Myocyte (in vitro differentiated cells): ENCODE measurements around the gene SCAF1. TPM values are rescaled to one million over a fixed set of nuclear protein-coding genes. Genes with fewer than 3 reads are reported as not detected.

ENCODE experiments used
- DNase-seq: peaks from one replicate; pipeline ENCODE4 v3.0.0-alpha.2; 2012; ENCODE audit warnings: low read depth
- total RNA-seq: library from RNA; depleted of rRNA; stranded (reverse); fragments of >200 nt; gene quantifications from 2 replicates; pipeline ENCODE4 v1.2.3, GENCODE V29; 2014

SCAF1 gene
- total RNA-seq, 1 donor from 2014 or later, result 26.9 TPM

DNA sequence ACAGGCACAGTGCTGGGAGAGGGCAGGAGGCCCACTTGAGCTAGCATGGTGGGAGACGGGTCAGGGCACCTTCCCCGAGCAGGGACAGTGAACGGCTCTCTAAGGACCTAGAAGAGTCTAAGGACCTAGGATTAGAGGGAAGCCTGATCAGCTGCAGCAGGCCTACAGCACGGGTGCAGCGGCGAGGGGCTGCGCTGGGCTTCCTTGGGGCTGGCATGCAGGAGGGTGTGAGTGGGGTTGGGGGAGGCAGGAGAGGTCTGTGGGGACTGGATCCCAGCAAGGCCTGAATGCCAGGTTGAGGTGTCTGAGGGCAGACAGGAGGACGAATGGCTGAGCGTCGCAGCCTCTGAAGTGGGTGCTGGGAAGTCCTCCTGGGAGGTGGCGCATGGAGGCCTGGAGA is 3.6 kb downstream of the SCAF1 start:
- no peak for DNase-seq

DNA sequence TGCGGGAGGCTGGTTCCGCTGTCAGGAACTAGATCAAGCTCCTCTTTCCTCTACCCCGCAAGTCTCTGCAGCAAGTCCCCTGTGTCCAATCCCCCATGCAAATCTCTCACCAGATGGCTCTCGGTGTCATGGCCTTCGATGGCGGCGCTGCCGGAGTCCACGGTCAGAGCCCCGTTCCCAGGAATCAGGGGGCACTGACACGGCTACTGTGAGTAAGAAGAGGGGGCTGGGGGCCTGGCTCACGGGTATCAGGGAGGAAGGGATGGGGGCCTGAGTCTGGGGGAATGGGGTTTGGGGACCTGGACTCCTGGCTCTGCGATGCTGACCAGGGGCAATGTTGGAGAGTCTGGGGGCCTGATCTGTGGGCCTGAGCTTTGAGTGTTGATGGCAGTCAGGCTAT is 4.0 kb downstream of the SCAF1 start:
- no peak for DNase-seq

- no peak for DNase-seq
Measured at GRCh38 chr19:49646586-49646985, 4.6 kb downstream of the SCAF1 start.

- DNase-seq, result no peak
Measured at GRCh38 chr19:49651029-49651819, 9.2 kb downstream of the SCAF1 start.

GRCh38 chr19:49651820-49652550 is 10.0 kb downstream of the SCAF1 start:
- DNase-seq, result no peak

DNA sequence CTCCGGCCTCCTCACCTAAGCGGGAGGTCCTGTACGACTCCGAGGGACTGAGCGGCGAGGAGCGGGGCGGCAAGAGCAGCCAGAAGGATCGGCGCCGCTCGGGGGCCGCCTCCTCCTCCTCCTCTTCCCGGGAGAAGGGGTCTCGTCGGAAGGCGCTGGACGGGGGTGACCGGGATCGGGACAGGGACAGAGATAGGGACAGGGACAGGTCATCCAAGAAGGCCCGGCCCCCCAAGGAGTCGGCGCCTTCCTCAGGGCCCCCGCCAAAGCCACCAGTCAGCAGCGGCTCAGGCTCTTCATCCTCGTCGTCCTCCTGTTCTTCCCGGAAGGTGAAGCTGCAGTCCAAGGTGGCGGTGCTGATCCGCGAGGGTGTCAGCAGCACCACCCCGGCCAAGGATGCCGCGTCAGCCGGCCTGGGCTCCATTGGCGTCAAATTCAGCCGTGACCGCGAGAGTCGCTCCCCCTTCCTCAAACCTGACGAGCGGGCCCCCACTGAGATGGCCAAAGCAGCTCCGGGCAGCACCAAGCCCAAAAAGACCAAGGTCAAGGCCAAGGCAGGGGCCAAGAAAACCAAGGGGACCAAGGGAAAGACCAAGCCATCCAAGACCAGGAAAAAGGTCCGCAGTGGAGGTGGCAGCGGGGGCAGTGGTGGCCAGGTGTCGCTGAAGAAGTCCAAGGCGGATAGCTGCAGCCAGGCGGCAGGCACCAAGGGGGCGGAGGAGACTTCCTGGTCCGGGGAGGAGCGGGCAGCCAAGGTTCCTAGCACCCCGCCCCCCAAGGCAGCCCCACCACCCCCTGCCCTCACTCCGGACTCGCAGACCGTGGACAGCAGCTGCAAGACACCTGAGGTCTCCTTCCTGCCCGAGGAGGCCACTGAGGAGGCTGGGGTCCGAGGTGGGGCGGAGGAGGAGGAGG is 10.8 kb downstream of the SCAF1 start:
- no peak for DNase-seq

- DNase-seq, result peak; percentile 43
Measured at GRCh38 chr19:49653466-49653806, 11.4 kb downstream of the SCAF1 start.

- no peak for DNase-seq
Measured at GRCh38 chr19:49654581-49654980, 12.6 kb downstream of the SCAF1 start.

DNA sequence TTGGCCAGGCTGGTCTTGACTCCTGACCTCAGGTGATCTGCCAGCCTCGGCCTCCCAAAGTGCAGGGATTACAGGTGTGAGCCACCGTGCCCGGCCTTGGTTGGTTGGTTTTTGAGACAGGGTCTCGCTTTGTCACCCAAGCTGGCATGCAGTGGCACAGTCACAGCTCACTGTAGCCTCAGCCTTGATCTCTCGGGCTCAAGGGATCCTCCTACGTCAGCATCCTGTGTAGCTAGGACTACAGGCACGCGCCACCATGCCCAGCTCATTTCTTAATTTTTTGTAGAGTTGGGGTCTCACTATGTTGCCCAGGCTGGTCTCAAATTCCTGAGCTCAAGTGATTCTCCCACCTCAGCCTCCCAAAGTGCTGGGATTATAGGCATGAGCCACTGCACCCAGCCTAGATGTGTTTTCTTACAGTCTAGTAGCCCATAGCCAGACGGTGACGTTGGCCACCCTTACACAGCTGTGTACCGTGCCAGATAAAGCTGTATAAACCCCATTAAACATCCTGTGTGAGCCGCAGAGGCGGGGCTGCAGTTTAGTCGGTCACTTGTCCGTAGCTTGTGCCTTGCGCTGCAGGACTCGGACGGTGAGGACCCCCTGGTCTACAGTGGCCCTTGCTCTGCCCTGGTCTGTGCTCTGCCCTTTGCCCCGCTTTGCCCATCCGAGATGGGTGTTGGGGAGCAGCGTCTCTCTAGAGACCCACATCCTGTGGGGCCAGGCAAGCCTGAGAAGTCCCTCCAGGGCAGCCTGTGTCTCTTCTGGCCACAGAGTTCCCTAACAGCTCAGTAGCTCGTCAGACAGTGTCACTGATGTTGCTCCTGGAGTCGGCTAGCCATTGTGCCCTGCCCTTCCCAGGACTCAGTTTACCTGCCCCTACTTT is 13.8 kb downstream of the SCAF1 start:
- no peak for DNase-seq

DNA sequence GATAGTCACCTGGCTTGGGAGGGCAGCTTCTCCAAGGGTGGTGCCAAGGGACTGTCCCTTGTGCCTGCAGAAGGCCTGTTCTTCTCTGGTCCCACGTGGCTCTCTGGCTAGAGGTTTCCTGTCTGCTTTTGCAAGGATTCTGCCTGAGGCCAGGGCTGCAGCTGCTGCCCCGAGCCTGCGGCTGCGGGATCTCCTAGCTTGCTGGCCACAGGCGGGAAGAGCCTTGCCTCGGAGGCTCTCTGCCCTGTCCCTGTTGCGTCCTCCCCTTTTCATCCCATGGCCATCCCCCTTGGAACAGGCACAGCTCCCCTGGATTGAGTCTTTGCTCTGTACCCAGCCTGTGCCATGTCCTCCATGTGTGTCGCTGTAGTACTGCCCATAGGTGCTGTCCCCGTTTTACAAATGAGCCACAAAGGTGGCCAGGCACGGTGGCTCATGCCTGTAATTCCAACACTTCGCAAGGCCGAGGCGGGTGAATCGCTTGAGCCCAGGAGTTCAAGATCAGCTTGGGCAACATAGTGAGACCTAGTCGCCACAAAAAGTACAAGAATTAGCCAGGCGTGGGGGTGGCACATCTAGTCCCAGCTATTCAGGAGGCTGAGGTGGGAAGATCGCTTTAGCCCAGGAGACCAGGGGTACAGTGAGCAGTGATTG is 14.6 kb downstream of the SCAF1 start:
- DNase-seq, result no peak

- DNase-seq, result no peak
Measured at GRCh38 chr19:49657493-49658138, 15.6 kb downstream of the SCAF1 start.

- DNase-seq, result no peak
Measured at GRCh38 chr19:49658139-49658517, 16.1 kb downstream of the SCAF1 start.

DNA sequence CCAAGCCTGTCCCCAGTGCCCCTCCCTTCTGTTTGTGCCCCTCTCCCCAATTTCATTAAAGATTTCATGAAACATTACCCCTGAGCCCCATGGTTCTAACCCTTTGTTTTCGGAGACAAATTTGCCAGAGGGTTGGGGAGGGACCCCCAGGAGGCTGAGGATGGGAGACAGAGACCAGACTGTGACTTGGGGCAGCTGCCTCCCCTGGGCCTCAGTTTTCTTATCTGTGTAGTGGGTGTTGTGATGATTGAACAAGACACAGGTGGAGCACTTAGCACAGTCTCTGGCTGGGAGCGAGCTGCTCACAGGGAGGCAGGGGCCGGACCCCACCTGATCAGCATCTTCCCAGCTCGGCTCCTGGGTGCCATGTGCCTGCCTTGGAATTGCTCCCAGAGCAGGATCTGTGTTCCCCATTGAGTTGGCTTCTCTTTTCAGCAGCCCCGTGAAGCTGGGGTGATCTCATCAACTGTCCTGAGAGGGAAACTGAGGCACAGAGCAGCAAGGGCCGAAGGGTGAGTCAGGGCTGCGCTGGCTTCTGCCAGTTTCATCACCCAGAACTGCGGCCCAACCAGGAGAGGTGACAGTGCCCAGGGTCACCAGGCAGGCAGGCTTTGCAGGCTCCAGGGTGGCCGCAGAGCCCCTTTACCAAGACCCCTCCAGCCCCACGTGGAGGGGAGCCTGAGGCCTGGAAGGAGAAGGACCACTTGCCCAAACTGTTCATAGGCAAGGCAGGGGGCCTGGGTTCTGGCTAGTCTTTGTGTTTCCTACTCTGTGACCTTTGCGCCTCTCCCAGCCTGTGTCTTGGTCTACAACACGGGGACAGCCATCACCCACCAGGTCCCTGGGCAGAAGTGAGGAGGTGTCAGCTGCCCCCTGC is 16.8 kb downstream of the SCAF1 start:
- no peak for DNase-seq

- no peak for DNase-seq
Measured at GRCh38 chr19:49660338-49660961, 18.4 kb downstream of the SCAF1 start.

DNA sequence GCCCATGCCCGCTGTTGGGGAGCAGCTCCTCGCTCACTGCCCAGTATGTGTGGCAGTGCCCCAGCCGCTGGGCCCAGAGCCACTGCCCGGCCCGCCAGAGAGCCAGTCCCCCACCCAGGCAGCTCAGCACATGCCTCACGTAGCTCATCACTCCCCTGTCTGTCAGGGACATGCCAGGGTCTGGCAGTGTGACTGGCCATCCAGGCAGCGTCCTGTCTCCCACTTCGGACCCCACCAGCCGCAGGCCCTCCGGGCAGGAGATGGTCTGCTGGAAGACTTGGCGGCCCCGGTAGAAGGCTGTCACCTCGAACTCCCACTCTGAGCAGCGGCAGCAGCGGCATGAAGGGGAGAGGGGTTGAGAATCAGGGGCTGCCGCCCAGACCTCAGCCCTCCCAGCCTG is 20.0 kb downstream of the SCAF1 start:
- no peak for DNase-seq

GRCh38 chr19:49663224-49663623 is 21.2 kb downstream of the SCAF1 start:
- no peak for DNase-seq

DNA sequence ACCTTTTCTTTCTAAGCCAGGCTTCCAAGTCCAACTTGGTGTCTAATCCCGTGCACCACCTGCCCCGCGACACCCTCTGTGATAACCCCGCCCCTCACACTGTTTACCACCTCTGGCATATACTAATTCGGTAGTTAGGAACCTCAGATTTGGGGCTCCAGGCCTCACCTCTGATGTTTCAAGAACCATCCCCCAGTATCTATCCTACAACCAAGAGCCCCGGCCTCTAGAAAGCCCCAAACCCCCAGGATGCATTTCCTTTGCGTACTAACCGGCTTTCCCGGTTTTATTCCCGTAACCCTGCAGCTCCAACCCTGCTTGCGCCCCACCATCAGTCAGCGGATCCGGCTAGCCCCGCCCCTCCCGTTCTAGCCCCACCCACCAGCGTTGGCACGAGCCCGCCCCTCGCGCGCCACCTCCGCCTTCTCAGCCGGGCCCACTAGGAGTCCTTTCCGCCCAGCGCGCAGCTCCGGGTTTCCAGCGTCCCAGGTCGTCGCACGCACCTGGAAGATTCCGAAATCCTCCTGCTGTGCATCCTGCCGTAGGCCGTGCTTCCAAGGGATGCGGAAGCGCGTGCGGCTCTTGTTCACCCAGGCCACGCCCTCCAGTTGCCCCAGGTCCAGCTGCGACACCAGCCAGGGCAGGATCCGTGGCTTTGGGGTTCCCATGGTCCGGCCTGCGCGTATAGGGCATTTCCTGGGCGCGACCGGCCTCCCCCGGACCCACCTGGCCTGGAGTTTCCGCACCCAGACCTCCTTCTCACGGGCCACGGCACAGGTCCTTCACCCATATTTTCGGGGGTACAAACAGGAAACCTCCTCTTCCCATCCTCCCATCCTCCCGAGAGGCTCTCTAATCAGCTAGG is 22.4 kb downstream of the SCAF1 start:
- DNase-seq, result peak; percentile 83

DNA sequence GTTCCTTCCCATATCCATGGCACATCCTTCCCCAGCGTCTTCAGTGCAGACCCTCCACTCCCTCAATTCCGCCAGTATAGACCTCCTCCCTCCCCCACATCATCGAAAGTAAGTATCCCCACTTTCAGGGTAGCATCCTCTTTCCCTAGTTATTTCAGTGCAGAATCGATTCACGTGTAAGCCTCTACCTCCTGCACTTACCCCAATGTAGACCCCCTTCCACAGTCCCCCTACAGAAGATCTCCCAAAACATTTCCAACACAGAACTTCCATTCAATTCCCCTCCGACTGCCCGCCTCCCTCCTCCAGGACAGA is 23.0 kb downstream of the SCAF1 start:
- no peak for DNase-seq
